Astrocyte (in vitro differentiated cells and primary cell): ENCODE data around the gene TCTN1. TPM values are rescaled to one million over a fixed set of nuclear protein-coding genes. Genes with fewer than 3 reads are reported as not detected.

ENCODE experiments used
- DNase-seq: peaks from one replicate; pipeline ENCODE4 v3.0.0-alpha.2; 2010; ENCODE audit warnings: low read depth
- FAIRE-seq: peaks from 2 replicates; lab custom pipeline; 2011; peaks lifted over from hg19 to GRCh38; lab: Jason Lieb, UNC
- H2AFZ ChIP-seq: 2 replicates; pipeline ENCODE4 v1.6.0; 2012; ENCODE audit warnings: low read depth, low read length, inconsistent platforms
- H3K27ac ChIP-seq: 2 replicates; pipeline ENCODE4 v1.5.1; 2011; ENCODE audit warnings: low read depth, low read length, inconsistent platforms
- H3K27me3 ChIP-seq: 2 replicates; pipeline ENCODE4 v1.6.0; 2011; ENCODE audit warnings: low read length, inconsistent platforms; ENCODE audit not compliant: insufficient read depth
- H3K36me3 ChIP-seq: 2 replicates; pipeline ENCODE4 v1.5.1; 2011; ENCODE audit warnings: low read length, inconsistent platforms; ENCODE audit not compliant: insufficient read depth
- H3K4me1 ChIP-seq: 2 replicates; pipeline ENCODE4 v1.5.1; 2011; ENCODE audit warnings: low read length, inconsistent platforms; ENCODE audit not compliant: insufficient read depth
- H3K4me2 ChIP-seq: 2 replicates; pipeline ENCODE4 v1.6.0; 2012; ENCODE audit warnings: low read length, inconsistent platforms
- H3K4me3 ChIP-seq: 2 replicates; pipeline ENCODE4 v1.5.1; 2011; ENCODE audit warnings: low read depth, mild to moderate bottlenecking, low read length, inconsistent platforms; ENCODE audit not compliant: insufficient read depth
- H3K79me2 ChIP-seq: 2 replicates; pipeline ENCODE4 v1.6.0; 2012; ENCODE audit warnings: mild to moderate bottlenecking, low read length, inconsistent platforms; ENCODE audit not compliant: insufficient read depth
- H3K9ac ChIP-seq: 2 replicates; pipeline ENCODE4 v1.6.0; 2012; ENCODE audit warnings: mild to moderate bottlenecking, low read length, inconsistent platforms
- H3K9me3 ChIP-seq: 2 replicates; pipeline ENCODE4 v1.5.1; 2012; ENCODE audit warnings: low read depth, mild to moderate bottlenecking, low read length, inconsistent platforms; ENCODE audit not compliant: insufficient read depth
- H4K20me1 ChIP-seq: 2 replicates; pipeline ENCODE4 v1.6.0; 2012; ENCODE audit warnings: low read length, inconsistent platforms; ENCODE audit not compliant: insufficient read depth
- H3K27ac Mint-ChIP-seq: one replicate; pipeline ENCODE4 v1.8.0; 2021; ENCODE audit warnings: mild to moderate bottlenecking, mixed read lengths; ENCODE audit not compliant: unreplicated experiment
- H3K27me3 Mint-ChIP-seq: one replicate; pipeline ENCODE4 v1.8.0; 2021; ENCODE audit warnings: low read depth, mixed read lengths; ENCODE audit not compliant: unreplicated experiment
- H3K36me3 Mint-ChIP-seq: one replicate; pipeline ENCODE4 v1.8.0; 2021; ENCODE audit warnings: low read depth, mixed read lengths; ENCODE audit not compliant: unreplicated experiment
- H3K4me1 Mint-ChIP-seq: one replicate; pipeline ENCODE4 v1.8.0; 2021; ENCODE audit warnings: low read depth, mixed read lengths; ENCODE audit not compliant: unreplicated experiment
- H3K4me3 Mint-ChIP-seq: one replicate; pipeline ENCODE4 v1.8.0; 2021; ENCODE audit warnings: mild to moderate bottlenecking, moderate library complexity, mixed read lengths; ENCODE audit not compliant: unreplicated experiment
- H3K9me3 Mint-ChIP-seq: one replicate; pipeline ENCODE4 v1.8.0; 2021; ENCODE audit warnings: mild to moderate bottlenecking, mixed read lengths; ENCODE audit not compliant: unreplicated experiment
- CTCF ChIP-seq: IDR thresholded peaks from 2 replicates; pipeline ENCODE4 v1.5.1; 2011; ENCODE audit warnings: low read depth, mild to moderate bottlenecking, inconsistent platforms, low read length, moderate library complexity; ENCODE audit not compliant: insufficient read depth
- EZH2 ChIP-seq: IDR thresholded peaks from 2 replicates; pipeline ENCODE4 v1.6.1; 2012; ENCODE audit warnings: mild to moderate bottlenecking, low read length, inconsistent platforms; ENCODE audit not compliant: insufficient read depth
- total RNA-seq: library from RNA; stranded (reverse); gene quantifications from 2 replicates; pipeline ENCODE4 v1.2.1, GENCODE V29; 2021

The TCTN1 gene
- total RNA-seq, 1 donor from 2014 or later = 22.6 TPM

GRCh38 chr12:110606253-110606611, 7.7 kb upstream of the TCTN1 start:
- H3K36me3 ChIP-seq = no peaks in the 10 kb centered on the region
- H3K9me3 Mint-ChIP-seq = no peaks in the 10 kb centered on the region
- H4K20me1 ChIP-seq = no peaks in the 10 kb centered on the region
- no peak overlapping the region for H3K27ac ChIP-seq
- FAIRE-seq (no peak), DNase-seq (no peak)
- no peaks in the 10 kb centered on the region for H3K4me1 ChIP-seq
- H3K9ac ChIP-seq = no peak overlapping the region
- no peaks in the 10 kb centered on the region for H3K27me3 ChIP-seq
- TF ChIP-seq CTCF = no peak
- TF ChIP-seq EZH2 = no peak
- no peaks in the 10 kb centered on the region for H3K27me3 Mint-ChIP-seq
- no peak overlapping the region for H3K4me3 ChIP-seq
- no peaks in the 10 kb centered on the region for H3K9me3 ChIP-seq
- H3K4me2 ChIP-seq = no peak overlapping the region
- H2AFZ ChIP-seq = no peak overlapping the region
- H3K36me3 Mint-ChIP-seq = no peaks in the 10 kb centered on the region
- H3K4me3 Mint-ChIP-seq = no peak overlapping the region
- no peak overlapping the region for H3K27ac Mint-ChIP-seq
- H3K79me2 ChIP-seq = no peaks in the 10 kb centered on the region
- H3K4me1 Mint-ChIP-seq = no peaks in the 10 kb centered on the region

GRCh38 chr12:110613071-110613770, 708 bp upstream of the TCTN1 start:
- H3K4me1 ChIP-seq = peaks cover 7% of the 10 kb centered on the region
- peak overlapping the region; percentile 89 for H3K9ac ChIP-seq
- no peak for TF ChIP-seq CTCF
- no peak for TF ChIP-seq EZH2
- no peaks in the 10 kb centered on the region for H3K9me3 ChIP-seq
- H3K9me3 Mint-ChIP-seq = no peaks in the 10 kb centered on the region
- H3K4me2 ChIP-seq = peak overlapping the region; percentile 94
- H3K27me3 Mint-ChIP-seq = no peaks in the 10 kb centered on the region
- peak overlapping the region; percentile 77 for H3K27ac Mint-ChIP-seq
- peak overlapping the region; percentile 71 for H3K27ac ChIP-seq
- H3K36me3 Mint-ChIP-seq = no peaks in the 10 kb centered on the region
- H3K4me1 Mint-ChIP-seq = peaks cover 2% of the 10 kb centered on the region
- no peaks in the 10 kb centered on the region for H3K27me3 ChIP-seq
- H3K79me2 ChIP-seq = peaks cover 2% of the 10 kb centered on the region
- H4K20me1 ChIP-seq = no peaks in the 10 kb centered on the region
- FAIRE-seq (no peak), DNase-seq (no peak)
- peak overlapping the region; percentile 86 for H3K4me3 Mint-ChIP-seq
- H2AFZ ChIP-seq = peak overlapping the region; percentile 98
- H3K36me3 ChIP-seq = peaks cover 3% of the 10 kb centered on the region
- H3K4me3 ChIP-seq = peak overlapping the region; percentile 75

- peak overlapping the region; percentile 52 for H3K4me3 Mint-ChIP-seq
- no peak overlapping the region for H3K4me2 ChIP-seq
Measured at GRCh38 chr12:110615171-110615570, 1.2 kb downstream of the TCTN1 start.

More at GRCh38 chr12:110615171-110615570, 1.2 kb downstream of the TCTN1 start:
- no peak overlapping the region for H3K9ac ChIP-seq
- H3K27ac Mint-ChIP-seq = no peak overlapping the region
- peaks cover 3% of the 10 kb centered on the region for H3K36me3 ChIP-seq
- H3K4me1 Mint-ChIP-seq = peaks cover 2% of the 10 kb centered on the region
- no peaks in the 10 kb centered on the region for H3K27me3 Mint-ChIP-seq
- H4K20me1 ChIP-seq = no peaks in the 10 kb centered on the region
- H3K4me1 ChIP-seq = peaks cover 7% of the 10 kb centered on the region
- no peaks in the 10 kb centered on the region for H3K9me3 Mint-ChIP-seq
- no peak overlapping the region for H3K27ac ChIP-seq
- no peaks in the 10 kb centered on the region for H3K36me3 Mint-ChIP-seq
- H3K4me3 ChIP-seq = no peak overlapping the region
- no peaks in the 10 kb centered on the region for H3K27me3 ChIP-seq
- TF ChIP-seq EZH2 (no peak), CTCF (no peak)
- H3K79me2 ChIP-seq = peaks cover 2% of the 10 kb centered on the region
- no peaks in the 10 kb centered on the region for H3K9me3 ChIP-seq
- no peak overlapping the region for H2AFZ ChIP-seq
- DNase-seq (no peak), FAIRE-seq (no peak)
